ENCODE data around the gene TOP1. TPM values are rescaled to one million over a fixed set of nuclear protein-coding genes. Genes with fewer than 3 reads are reported as not detected.

TOP1 gene
- total RNA-seq, 2 donors from 2014 or later: 78.8 to 82.5 TPM

DNA sequence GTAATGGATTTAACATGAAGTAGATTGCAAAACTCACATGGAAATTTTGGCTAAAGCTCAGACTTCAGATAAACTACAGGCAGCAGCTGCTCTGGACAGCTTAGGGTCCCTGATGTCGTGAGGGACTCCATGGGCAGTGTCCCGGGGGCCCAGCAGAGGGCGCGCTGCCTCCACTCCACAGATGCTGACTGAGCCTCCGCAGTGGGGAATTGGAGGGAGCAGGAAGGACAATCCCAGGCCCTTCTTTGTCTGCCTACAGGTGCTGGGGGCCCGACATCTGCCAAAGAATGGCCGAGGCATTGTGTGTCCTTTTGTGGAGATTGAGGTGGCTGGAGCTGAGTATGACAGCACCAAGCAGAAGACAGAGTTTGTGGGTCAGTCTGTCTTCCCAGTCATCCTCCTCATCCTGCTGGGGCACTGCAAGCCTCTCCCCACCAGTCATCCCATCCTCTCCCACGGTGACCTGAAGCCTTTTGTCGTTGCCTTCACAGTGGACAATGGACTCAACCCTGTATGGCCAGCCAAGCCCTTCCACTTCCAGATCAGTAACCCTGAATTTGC lies 144.6 kb downstream of the TOP1 start:
- Histone ChIP-seq H3K27me3 (ENCODE audit: control insufficient read depth, insufficient read depth, low read length, poor library complexity, severe bottlenecking) (no peaks in the 10 kb centered on the region), H3K27ac (ENCODE audit: low read depth, low read length) (no peak overlapping the region), H3K4me1 (ENCODE audit: control insufficient read depth, insufficient read depth, low read length) (peaks cover 12% of the 10 kb centered on the region), H3K9me3 (ENCODE audit: control insufficient read depth, low read length) (no peaks in the 10 kb centered on the region), H3K9ac (ENCODE audit: extremely low read depth, low read length, poor library complexity, severe bottlenecking) (no peak overlapping the region), H3K4me3 (ENCODE audit: low read length) (no peak overlapping the region), H3K36me3 (ENCODE audit: control insufficient read depth, insufficient read depth, low read length) (peaks cover 83% of the 10 kb centered on the region)
- Mint-ChIP-seq H3K4me1 (peaks cover 6% of the 10 kb centered on the region), H3K27ac (peak overlapping the region; percentile 72), H3K36me3 (ENCODE audit: low read depth) (peaks cover 65% of the 10 kb centered on the region), H3K9me3 (no peaks in the 10 kb centered on the region), H3K4me3 (no peak overlapping the region), H3K27me3 (ENCODE audit: insufficient read depth) (no peaks in the 10 kb centered on the region)
- 20 to 47% methylated on average over 2 to 9 of the region's 9 CpGs for WGBS, 2 experiments (ENCODE audit: insufficient coverage in 1 of 2, insufficient read length in 1 of 2)
- TF ChIP-seq, protein P1, sequence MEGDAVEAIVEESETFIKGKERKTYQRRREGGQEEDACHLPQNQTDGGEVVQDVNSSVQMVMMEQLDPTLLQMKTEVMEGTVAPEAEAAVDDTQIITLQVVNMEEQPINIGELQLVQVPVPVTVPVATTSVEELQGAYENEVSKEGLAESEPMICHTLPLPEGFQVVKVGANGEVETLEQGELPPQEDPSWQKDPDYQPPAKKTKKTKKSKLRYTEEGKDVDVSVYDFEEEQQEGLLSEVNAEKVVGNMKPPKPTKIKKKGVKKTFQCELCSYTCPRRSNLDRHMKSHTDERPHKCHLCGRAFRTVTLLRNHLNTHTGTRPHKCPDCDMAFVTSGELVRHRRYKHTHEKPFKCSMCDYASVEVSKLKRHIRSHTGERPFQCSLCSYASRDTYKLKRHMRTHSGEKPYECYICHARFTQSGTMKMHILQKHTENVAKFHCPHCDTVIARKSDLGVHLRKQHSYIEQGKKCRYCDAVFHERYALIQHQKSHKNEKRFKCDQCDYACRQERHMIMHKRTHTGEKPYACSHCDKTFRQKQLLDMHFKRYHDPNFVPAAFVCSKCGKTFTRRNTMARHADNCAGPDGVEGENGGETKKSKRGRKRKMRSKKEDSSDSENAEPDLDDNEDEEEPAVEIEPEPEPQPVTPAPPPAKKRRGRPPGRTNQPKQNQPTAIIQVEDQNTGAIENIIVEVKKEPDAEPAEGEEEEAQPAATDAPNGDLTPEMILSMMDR (conservative IDR thresholded peaks at IDR 0.05): peak; percentile 97
- DNase-seq: peak; percentile 95

DNA sequence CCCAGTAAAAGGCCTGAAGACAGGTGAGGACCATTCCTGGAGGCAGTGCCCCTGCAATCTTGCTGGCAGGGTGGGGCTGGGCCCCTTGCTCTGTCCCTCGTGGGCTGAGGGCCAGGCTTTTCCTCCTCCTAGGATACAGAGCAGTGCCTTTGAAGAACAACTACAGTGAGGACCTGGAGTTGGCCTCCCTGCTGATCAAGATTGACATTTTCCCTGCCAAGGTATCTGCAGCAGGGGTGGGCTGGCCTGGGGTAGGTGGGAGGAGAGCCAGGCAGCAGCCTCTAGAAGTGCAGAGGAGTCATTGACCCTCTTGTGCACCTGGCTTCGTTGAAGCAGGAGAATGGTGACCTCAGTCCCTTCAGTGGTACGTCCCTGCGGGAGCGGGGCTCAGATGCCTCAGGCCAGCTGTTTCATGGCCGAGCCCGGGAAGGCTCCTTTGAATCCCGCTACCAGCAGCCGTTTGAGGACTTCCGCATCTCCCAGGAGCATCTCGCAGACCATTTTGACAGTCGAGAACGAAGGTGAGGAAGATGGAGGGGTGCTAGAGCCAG lies 145.2 kb downstream of the TOP1 start:
- TF ChIP-seq, protein P1 (conservative IDR thresholded peaks at IDR 0.05): no peak
- Histone ChIP-seq H3K4me1 (ENCODE audit: control insufficient read depth, insufficient read depth, low read length) (peaks cover 15% of the 10 kb centered on the region), H3K4me3 (ENCODE audit: low read length) (no peak overlapping the region), H3K9ac (ENCODE audit: extremely low read depth, low read length, poor library complexity, severe bottlenecking) (no peak overlapping the region), H3K27me3 (ENCODE audit: control insufficient read depth, insufficient read depth, low read length, poor library complexity, severe bottlenecking) (no peaks in the 10 kb centered on the region), H3K36me3 (ENCODE audit: control insufficient read depth, insufficient read depth, low read length) (peaks cover 77% of the 10 kb centered on the region), H3K27ac (ENCODE audit: low read depth, low read length) (no peak overlapping the region), H3K9me3 (ENCODE audit: control insufficient read depth, low read length) (no peaks in the 10 kb centered on the region)
- H3K9me3 Mint-ChIP-seq: no peaks in the 10 kb centered on the region
- H3K27me3 Mint-ChIP-seq (ENCODE audit: insufficient read depth): no peaks in the 10 kb centered on the region
- H3K27ac Mint-ChIP-seq: no peak overlapping the region
- WGBS, 2 experiments (ENCODE audit: insufficient coverage in 1 of 2, insufficient read length in 1 of 2): 91 to 93% methylated on average over 10 to 13 of the region's 13 CpGs
- peak; percentile 25 for DNase-seq
- H3K4me1 Mint-ChIP-seq: peaks cover 12% of the 10 kb centered on the region
- no peak overlapping the region for H3K4me3 Mint-ChIP-seq
- peaks cover 62% of the 10 kb centered on the region for H3K36me3 Mint-ChIP-seq (ENCODE audit: low read depth)

Small RNAs within 50 kb of the gene (microRNA-seq; reads per million reads assigned to microRNA genes)
- not detected for gene MIR6871 (ENCODE audit: borderline microRNAs expressed)

Other genes with a start within 250 kb of the TOP1 start
- 100 to 1,000 TPM; 227 to 257 TPM for gene PLCG1, start 108.7 kb downstream of the TOP1 start, total RNA-seq